Neural crest cell (in vitro differentiated cells): ENCODE results near the gene PJA2. TPM values are rescaled to one million over a fixed set of nuclear protein-coding genes. Genes with fewer than 3 reads are reported as not detected.

Experiments used
- DNase-seq: peaks from one replicate; pipeline ENCODE4 v3.0.0; 2021; ENCODE audit warnings: low read depth, mixed read lengths, low spot score
- H3K27ac Mint-ChIP-seq: one replicate; pipeline ENCODE4 v1.8.0; 2021; ENCODE audit warnings: mild to moderate bottlenecking, mixed read lengths; ENCODE audit not compliant: unreplicated experiment
- H3K27me3 Mint-ChIP-seq: 2 replicates; pipeline ENCODE4 v1.8.0; 2021; ENCODE audit warnings: low read depth, mild to moderate bottlenecking, mixed read lengths
- H3K36me3 Mint-ChIP-seq: 2 replicates; pipeline ENCODE4 v1.8.0; 2021; ENCODE audit warnings: low read depth, mild to moderate bottlenecking, mixed read lengths
- H3K4me1 Mint-ChIP-seq: 2 replicates; pipeline ENCODE4 v1.8.0; 2021; ENCODE audit warnings: mixed read lengths
- H3K4me3 Mint-ChIP-seq: one replicate; pipeline ENCODE4 v1.8.0; 2021; ENCODE audit warnings: mild to moderate bottlenecking, mixed read lengths
- H3K9me3 Mint-ChIP-seq: 2 replicates; pipeline ENCODE4 v1.8.0; 2021; ENCODE audit warnings: mixed read lengths
- total RNA-seq: library from RNA; stranded (reverse); gene quantifications from 2 replicates; pipeline ENCODE4 v1.2.1, GENCODE V29; 2021
- TF ChIP-seq, protein P1 (sequence below): fragments of 200-600 bp; sonication (generic); conservative IDR thresholded peaks from 2 replicates; pipeline ENCODE4 v1.5.0; 2021; ENCODE audit warnings: antibody characterized with exemption, mild to moderate bottlenecking

PJA2 gene
- total RNA-seq, 1 donor from 2014 or later, result 51.2 TPM

- H3K36me3 Mint-ChIP-seq, result no peaks in the 10 kb centered on the region
- no peaks in the 10 kb centered on the region for H3K4me1 Mint-ChIP-seq
- TF ChIP-seq, protein P1, sequence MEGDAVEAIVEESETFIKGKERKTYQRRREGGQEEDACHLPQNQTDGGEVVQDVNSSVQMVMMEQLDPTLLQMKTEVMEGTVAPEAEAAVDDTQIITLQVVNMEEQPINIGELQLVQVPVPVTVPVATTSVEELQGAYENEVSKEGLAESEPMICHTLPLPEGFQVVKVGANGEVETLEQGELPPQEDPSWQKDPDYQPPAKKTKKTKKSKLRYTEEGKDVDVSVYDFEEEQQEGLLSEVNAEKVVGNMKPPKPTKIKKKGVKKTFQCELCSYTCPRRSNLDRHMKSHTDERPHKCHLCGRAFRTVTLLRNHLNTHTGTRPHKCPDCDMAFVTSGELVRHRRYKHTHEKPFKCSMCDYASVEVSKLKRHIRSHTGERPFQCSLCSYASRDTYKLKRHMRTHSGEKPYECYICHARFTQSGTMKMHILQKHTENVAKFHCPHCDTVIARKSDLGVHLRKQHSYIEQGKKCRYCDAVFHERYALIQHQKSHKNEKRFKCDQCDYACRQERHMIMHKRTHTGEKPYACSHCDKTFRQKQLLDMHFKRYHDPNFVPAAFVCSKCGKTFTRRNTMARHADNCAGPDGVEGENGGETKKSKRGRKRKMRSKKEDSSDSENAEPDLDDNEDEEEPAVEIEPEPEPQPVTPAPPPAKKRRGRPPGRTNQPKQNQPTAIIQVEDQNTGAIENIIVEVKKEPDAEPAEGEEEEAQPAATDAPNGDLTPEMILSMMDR, result no peak
Measured at GRCh38 chr5:109300367-109300766, 109.4 kb downstream of the PJA2 start.

DNA sequence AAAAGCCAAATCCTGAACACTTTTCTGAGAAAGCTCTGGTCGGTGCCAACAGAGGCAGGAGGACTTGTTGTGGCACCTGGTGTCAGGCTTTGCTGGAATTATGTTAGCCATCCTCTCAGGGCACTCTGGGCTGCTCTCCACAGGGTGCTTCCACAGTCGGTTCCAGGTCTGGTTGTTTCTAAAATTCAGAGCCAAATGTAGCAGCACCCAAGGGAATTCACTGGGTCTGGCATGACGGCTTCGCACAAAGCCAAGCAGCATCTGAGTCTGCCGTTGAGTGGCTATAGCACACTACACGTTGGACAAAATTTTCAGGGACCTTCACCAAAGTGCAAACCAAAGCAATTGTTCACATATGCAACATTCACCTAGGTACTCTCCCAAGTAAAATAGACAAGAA is 110.2 kb downstream of the PJA2 start:
- Mint-ChIP-seq H3K4me3 (no peak overlapping the region), H3K27me3 (no peaks in the 10 kb centered on the region), H3K36me3 (no peaks in the 10 kb centered on the region), H3K9me3 (peaks cover 3% of the 10 kb centered on the region), H3K4me1 (no peaks in the 10 kb centered on the region), H3K27ac (no peak overlapping the region)
- no peak for DNase-seq
- TF ChIP-seq, protein P1, result no peak

More at GRCh38 chr5:109300367-109300766, 109.4 kb downstream of the PJA2 start:
- no peaks in the 10 kb centered on the region for H3K27me3 Mint-ChIP-seq
- no peak overlapping the region for H3K4me3 Mint-ChIP-seq
- H3K27ac Mint-ChIP-seq, result no peak overlapping the region
- H3K9me3 Mint-ChIP-seq, result no peaks in the 10 kb centered on the region
- DNase-seq, result no peak

DNA sequence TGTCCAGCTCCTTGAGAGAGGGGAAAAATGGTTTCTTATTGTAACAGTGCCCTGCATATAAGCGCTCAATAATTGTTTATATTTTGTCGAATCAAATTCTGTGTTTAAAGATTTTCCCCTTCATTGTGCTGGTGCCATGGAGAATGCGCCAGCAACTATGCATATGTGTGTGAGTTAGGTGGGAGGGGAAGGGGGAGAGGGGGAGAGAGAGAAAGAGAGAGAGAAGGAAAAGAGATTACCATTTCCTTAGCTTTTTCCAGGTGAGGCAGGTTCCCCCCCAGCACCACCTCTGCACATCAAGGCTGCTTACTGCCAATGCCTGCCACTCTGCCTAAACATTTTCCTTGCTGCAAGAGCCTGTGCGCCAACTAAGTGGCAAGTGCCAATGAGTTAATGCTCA is 111.0 kb downstream of the PJA2 start:
- no peak overlapping the region for H3K4me3 Mint-ChIP-seq
- H3K27me3 Mint-ChIP-seq, result no peaks in the 10 kb centered on the region
- peaks cover 3% of the 10 kb centered on the region for H3K36me3 Mint-ChIP-seq
- DNase-seq, result no peak
- H3K27ac Mint-ChIP-seq, result no peak overlapping the region
- TF ChIP-seq, protein P1, result no peak
- H3K4me1 Mint-ChIP-seq, result no peaks in the 10 kb centered on the region
- H3K9me3 Mint-ChIP-seq, result peaks cover 5% of the 10 kb centered on the region

DNA sequence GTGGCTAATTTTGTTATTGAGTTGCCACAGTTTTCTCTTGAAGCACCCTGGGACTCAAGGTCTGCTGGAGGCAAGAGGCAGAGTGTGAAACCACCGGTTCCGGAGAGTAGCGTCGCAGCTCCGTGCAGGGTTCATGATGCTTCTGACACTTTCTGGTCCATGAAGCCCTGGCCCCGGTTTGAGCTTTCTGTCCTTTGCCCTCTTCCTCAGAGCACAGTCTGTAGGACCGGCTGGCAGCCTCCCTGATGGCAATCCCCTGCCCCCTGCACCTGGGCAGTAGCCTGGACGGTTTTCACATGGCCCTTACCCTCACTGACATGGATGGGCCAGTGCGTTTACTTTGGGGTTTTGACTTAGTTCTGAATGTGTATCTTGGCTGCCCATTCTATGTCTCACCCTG is 111.9 kb downstream of the PJA2 start:
- H3K4me1 Mint-ChIP-seq, result no peaks in the 10 kb centered on the region
- no peak for DNase-seq
- H3K36me3 Mint-ChIP-seq, result peaks cover 8% of the 10 kb centered on the region
- no peak overlapping the region for H3K27ac Mint-ChIP-seq
- H3K27me3 Mint-ChIP-seq, result no peaks in the 10 kb centered on the region
- TF ChIP-seq, protein P1, result no peak
- no peak overlapping the region for H3K4me3 Mint-ChIP-seq
- peaks cover 8% of the 10 kb centered on the region for H3K9me3 Mint-ChIP-seq

DNA sequence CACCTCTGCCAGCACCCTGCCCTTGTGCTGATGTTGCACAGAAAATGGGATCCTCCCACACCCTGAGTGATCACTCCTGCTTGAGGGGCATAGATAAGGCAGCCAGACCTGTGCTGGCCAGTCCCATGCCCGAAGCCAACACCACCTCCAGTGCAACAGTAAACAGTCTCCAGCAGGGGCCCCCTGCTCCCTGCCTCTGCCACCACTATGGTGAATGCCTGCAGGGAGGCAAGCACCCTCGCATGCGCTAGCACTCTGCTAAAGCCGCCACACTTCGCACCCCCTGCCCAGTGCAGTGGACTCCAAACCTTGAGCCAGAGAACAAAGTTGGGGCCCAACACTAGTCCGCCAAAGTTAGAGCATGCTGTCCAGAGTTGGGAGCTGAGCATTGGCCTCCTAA is 118.7 kb downstream of the PJA2 start:
- H3K27me3 Mint-ChIP-seq, result no peaks in the 10 kb centered on the region

More for the DNA sequence above, 118.7 kb downstream of the PJA2 start:
- H3K27ac Mint-ChIP-seq, result no peak overlapping the region
- peaks cover 21% of the 10 kb centered on the region for H3K36me3 Mint-ChIP-seq
- DNase-seq, result no peak
- TF ChIP-seq, protein P1, result no peak
- no peaks in the 10 kb centered on the region for H3K4me1 Mint-ChIP-seq
- no peak overlapping the region for H3K4me3 Mint-ChIP-seq
- H3K9me3 Mint-ChIP-seq, result peaks cover 17% of the 10 kb centered on the region
